Sigmoid colon (tissue), 4 donors: ENCODE results near the gene PCCB.

Experiments used
- CTCF ChIP-seq, 4 experiments: fragments of 450-650 bp in 3 of 4; fragments of 200-600 bp in 1 of 4; IDR thresholded peaks; one replicate each; pipeline ENCODE4 v1.5.1; 2016 to 2019; ENCODE audit warnings: antibody characterized with exemption in 4 of 4, mild to moderate bottlenecking in 3 of 4, moderate library complexity in 2 of 4
- EP300 ChIP-seq, 4 donors: sonication (generic); formaldehyde crosslinking; IDR thresholded peaks; one replicate each; pipeline ENCODE4 v1.6.1; 2017; ENCODE audit warnings: antibody characterized with exemption in 4 of 4

GRCh38 chr3:136350132-136350531 is 100.0 kb downstream of the PCCB start:
- TF ChIP-seq EP300 (IDR thresholded peaks at IDR 0.05): no peak
- TF ChIP-seq CTCF (IDR thresholded peaks at IDR 0.05): no peak
